ENCODE results near the gene NUDT3. TPM values are rescaled to one million over a fixed set of nuclear protein-coding genes. Genes with fewer than 3 reads are reported as not detected.

Gene NUDT3
- total and polyA plus RNA-seq, 9 of the 15 experiments (the other 6 are each of a cell fraction or from before 2014, with no cell fraction given): 5.4 to 81.2 (median 56.4) TPM

GRCh38 chr6:34236131-34236442, 156.4 kb downstream of the NUDT3 start (continued):
- 0 out of 2 replicates have a peak, but pooled peaks have one; percentile 30 for TF ChIP-seq THRB (CRISPR knock-in tag; conservative IDR thresholded peaks at IDR 0.05)
- TF ChIP-seq CHCHD3 (CRISPR knock-in tag; IDR thresholded peaks at IDR 0.05): no peak
- TF ChIP-seq ZFP30 (CRISPR knock-in tag; IDR thresholded peaks at IDR 0.05; ENCODE audit: borderline replicate concordance): no peak
- 0 out of 2 replicates have a peak, but pooled peaks have one; percentile 61 for TF ChIP-seq SLC30A9 (CRISPR knock-in tag; IDR thresholded peaks at IDR 0.05)
- TF ChIP-seq POLR2G (IDR thresholded peaks at IDR 0.05; ENCODE audit: low read depth, low read length): no peak
- 0 out of 4 replicates have a peak, but pooled peaks of 1 of the 2 experiments have one; percentile 10 for TF ChIP-seq TBL1XR1 (IDR thresholded peaks at IDR 0.05; ENCODE audit: low read length in 2 of 2)
- TF ChIP-seq GATA2 (CRISPR knock-in tag; IDR thresholded peaks at IDR 0.05): peak; percentile 20; the same call in 1 of the 2 replicates
- TF ChIP-seq CREB3 (tag; conservative IDR thresholded peaks at IDR 0.05; ENCODE audit: low read depth): no peak
- no peak for TF ChIP-seq ZNF23 (CRISPR knock-in tag; IDR thresholded peaks at IDR 0.05)
- peak; percentile 9 for TF ChIP-seq RBM39 (optimal IDR thresholded peaks at IDR 0.05; ENCODE audit: low read depth, low read length)
- no peak for TF ChIP-seq ZSCAN32 (CRISPR knock-in tag; IDR thresholded peaks at IDR 0.05)
- 0 out of 2 replicates have a peak, but pooled peaks have one; percentile 69 for TF ChIP-seq FOXK1 (CRISPR knock-in tag; IDR thresholded peaks at IDR 0.05; ENCODE audit: borderline replicate concordance)
- peak; percentile 10; the same call in 1 of the 2 replicates for TF ChIP-seq MXI1 (IDR thresholded peaks at IDR 0.05; ENCODE audit: low read depth, low read length)
- TF ChIP-seq RBBP5 (IDR thresholded peaks at IDR 0.05; ENCODE audit: borderline replicate concordance, insufficient read depth, low read length, poor library complexity, severe bottlenecking): peak; percentile 5
- TF ChIP-seq SPI1 (IDR thresholded peaks at IDR 0.05; ENCODE audit: borderline replicate concordance, low read depth, low read length): no peak
- TF ChIP-seq ZBTB40 (IDR thresholded peaks at IDR 0.05): peak; percentile 42; the same call in 1 of the 2 replicates
- no peak for TF ChIP-seq ZBTB40 (CRISPR knock-in tag; IDR thresholded peaks at IDR 0.05)
- 0 out of 2 replicates have a peak, but pooled peaks have one; percentile 13 for TF ChIP-seq ZNF232 (CRISPR knock-in tag; IDR thresholded peaks at IDR 0.05)
